ENCODE measurements around the gene GFOD1. TPM values are rescaled to one million over a fixed set of nuclear protein-coding genes. Genes with fewer than 3 reads are reported as not detected.

Gene GFOD1
- total RNA-seq, 1 experiment from 2014 or later, result 0.68 TPM

GRCh38 chr6:13405961-13406477 lies 81.4 kb downstream of the GFOD1 start:
- POLR2A ChIA-PET (ENCODE audit: unreplicated experiment), result no interaction called here
- no peak overlapping the region for H2AFZ ChIP-seq
- peaks cover 25% of the 10 kb centered on the region for H3F3A ChIP-seq (ENCODE audit: insufficient read depth, low read depth)
- no peaks in the 10 kb centered on the region for H3K79me2 ChIP-seq (ENCODE audit: low read depth)
- no peak overlapping the region for H3K4me2 ChIP-seq
- H3K4me1 ChIP-seq (replicated peaks; ENCODE audit: insufficient read depth), result peaks cover 29% of the 10 kb centered on the region
- no peaks in the 10 kb centered on the region for H3K9me2 ChIP-seq (ENCODE audit: insufficient read depth)
- no peak for TF ChIP-seq EZH2 (IDR thresholded peaks at IDR 0.05; ENCODE audit: low read depth)
- TF ChIP-seq CTCF (conservative IDR thresholded peaks at IDR 0.05), result no peak
- H3K9me3 ChIP-seq (ENCODE audit: insufficient read depth, low read depth), result no peaks in the 10 kb centered on the region
- H3K27me3 ChIP-seq (ENCODE audit: insufficient read depth, low read depth), result no peaks in the 10 kb centered on the region
- intact Hi-C loops (cut with micrococcal nuclease; ENCODE audit: unreplicated experiment), result loop anchor here (2.0 kb wide), 1 partner anchor 169 kb away; the partner anchor contains the start of gene SIRT5
- no TSS peak for BruUV-seq (replicated peaks)
- no peak overlapping the region for H3K4me3 ChIP-seq
- peak overlapping the region; percentile 89 for H3K27ac ChIP-seq
- no peaks in the 10 kb centered on the region for H3K36me3 ChIP-seq (ENCODE audit: low read depth)
- CTCF ChIA-PET, result interaction anchor here (0.6 kb wide), 1 partner anchor 53 kb away, joined by 4 read pairs; no protein-coding TSS in a partner anchor
- no peak for DNase-seq
- no peaks in the 10 kb centered on the region for H4K20me1 ChIP-seq (ENCODE audit: insufficient read depth)

GRCh38 chr6:13404892-13405254 lies 82.5 kb downstream of the GFOD1 start:
- Histone ChIP-seq H4K20me1 (ENCODE audit: insufficient read depth) (no peaks in the 10 kb centered on the region), H3K36me3 (ENCODE audit: low read depth) (no peaks in the 10 kb centered on the region), H3K4me3 (no peak overlapping the region), H2AFZ (no peak overlapping the region), H3K9me3 (ENCODE audit: insufficient read depth, low read depth) (no peaks in the 10 kb centered on the region), H3K4me1 (replicated peaks; ENCODE audit: insufficient read depth) (peaks cover 29% of the 10 kb centered on the region), H3K27me3 (ENCODE audit: insufficient read depth, low read depth) (no peaks in the 10 kb centered on the region), H3K79me2 (ENCODE audit: low read depth) (no peaks in the 10 kb centered on the region; the same call in 1 of the 2 replicates), H3F3A (ENCODE audit: insufficient read depth, low read depth) (peaks cover 25% of the 10 kb centered on the region), H3K27ac (no peak overlapping the region), H3K9me2 (ENCODE audit: insufficient read depth) (no peaks in the 10 kb centered on the region), H3K4me2 (no peak overlapping the region)
- intact Hi-C loops (cut with micrococcal nuclease; ENCODE audit: unreplicated experiment), result no loop called here
- POLR2A ChIA-PET (ENCODE audit: unreplicated experiment), result no interaction called here
- no TSS peak for BruUV-seq (replicated peaks)
- DNase-seq, result no peak
- no peak for TF ChIP-seq EZH2 (IDR thresholded peaks at IDR 0.05; ENCODE audit: low read depth)
- no peak for TF ChIP-seq CTCF (conservative IDR thresholded peaks at IDR 0.05)
- CTCF ChIA-PET, result no interaction called here

GRCh38 chr6:13404228-13404891 lies 83.0 kb downstream of the GFOD1 start:
- no peak for TF ChIP-seq CTCF (conservative IDR thresholded peaks at IDR 0.05)
- TF ChIP-seq EZH2 (IDR thresholded peaks at IDR 0.05; ENCODE audit: low read depth), result no peak
- no peaks in the 10 kb centered on the region for H3K9me2 ChIP-seq (ENCODE audit: insufficient read depth)
- CTCF ChIA-PET, result interaction anchor here (0.6 kb wide), 1 partner anchor 15 kb away, joined by 3 read pairs; no protein-coding TSS in a partner anchor
- intact Hi-C loops (cut with micrococcal nuclease; ENCODE audit: unreplicated experiment), result no loop called here
- H3K27me3 ChIP-seq (ENCODE audit: insufficient read depth, low read depth), result no peaks in the 10 kb centered on the region
- no TSS peak for BruUV-seq (replicated peaks)
- H3K4me2 ChIP-seq, result no peak overlapping the region
- POLR2A ChIA-PET (ENCODE audit: unreplicated experiment), result interaction anchor here (0.6 kb wide), 1 partner anchor 459 kb away, joined by 3 read pairs; no protein-coding TSS in a partner anchor
- peaks cover 30% of the 10 kb centered on the region for H3K4me1 ChIP-seq (replicated peaks; ENCODE audit: insufficient read depth)
- H2AFZ ChIP-seq, result no peak overlapping the region
- H4K20me1 ChIP-seq (ENCODE audit: insufficient read depth), result no peaks in the 10 kb centered on the region
- no peak overlapping the region for H3K27ac ChIP-seq
- no peaks in the 10 kb centered on the region; the same call in 1 of the 2 replicates for H3K79me2 ChIP-seq (ENCODE audit: low read depth)
- no peaks in the 10 kb centered on the region for H3K36me3 ChIP-seq (ENCODE audit: low read depth)
- no peak for DNase-seq
- H3K9me3 ChIP-seq (ENCODE audit: insufficient read depth, low read depth), result no peaks in the 10 kb centered on the region
- peaks cover 25% of the 10 kb centered on the region for H3F3A ChIP-seq (ENCODE audit: insufficient read depth, low read depth)
- no peak overlapping the region for H3K4me3 ChIP-seq
